Fibroblast of skin of right quadriceps (primary cell): Measurements from ENCODE around the gene SP6.

ENCODE experiments used
- DNase-seq: peaks from one replicate; pipeline ENCODE4 v3.0.0-alpha.2; 2013

SP6 gene

DNA sequence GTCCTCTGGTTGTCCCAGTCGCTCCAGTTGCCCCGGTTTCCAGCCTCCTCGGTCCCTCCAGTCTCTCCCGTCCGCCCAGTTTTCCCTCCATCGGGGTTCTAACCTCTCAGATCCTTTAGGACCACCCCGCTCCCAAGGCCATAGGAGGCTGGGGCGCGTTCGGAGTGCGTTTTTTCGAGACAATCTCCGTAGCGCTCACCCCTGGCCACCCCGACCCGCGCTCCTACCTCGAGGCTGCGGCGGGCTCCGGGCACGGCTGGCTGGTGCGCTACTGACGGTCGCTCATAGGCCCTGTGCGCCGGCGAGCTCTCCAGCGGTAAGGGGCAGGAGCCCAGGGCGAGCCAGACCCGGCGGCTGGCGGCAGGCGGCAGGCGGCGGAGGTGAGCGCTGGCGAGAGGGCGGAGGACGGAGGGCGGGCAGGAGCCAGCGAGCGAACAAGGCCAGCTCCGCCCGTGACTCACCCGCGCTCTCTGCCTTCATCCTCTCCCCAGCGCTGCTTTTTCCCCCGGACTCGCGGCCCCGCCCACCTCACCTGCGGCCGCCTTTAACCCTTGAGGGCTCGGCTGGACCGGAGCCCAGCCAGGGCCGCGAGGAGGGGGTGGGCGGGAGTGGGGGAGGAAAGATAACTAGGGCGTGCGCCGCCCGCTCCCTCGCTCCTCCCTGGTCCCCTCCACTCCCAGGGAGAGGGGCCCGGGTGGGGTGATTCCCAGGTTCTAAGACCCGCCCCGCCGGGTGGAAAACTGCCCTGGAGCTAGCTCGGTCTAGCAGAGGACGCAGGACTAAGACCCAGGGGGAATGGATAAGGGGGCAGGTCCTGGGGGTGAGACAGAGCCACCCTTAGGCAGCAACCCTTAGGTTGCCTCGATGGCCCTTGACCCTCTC is at the start of gene SP6:
TSS of gene SP6 (minus strand) at position 472 of the 882 bp plus-strand sequence. CDS start 2,734 bp downstream, outside the sequence.
- DNase-seq = peak; percentile 38

DNA sequence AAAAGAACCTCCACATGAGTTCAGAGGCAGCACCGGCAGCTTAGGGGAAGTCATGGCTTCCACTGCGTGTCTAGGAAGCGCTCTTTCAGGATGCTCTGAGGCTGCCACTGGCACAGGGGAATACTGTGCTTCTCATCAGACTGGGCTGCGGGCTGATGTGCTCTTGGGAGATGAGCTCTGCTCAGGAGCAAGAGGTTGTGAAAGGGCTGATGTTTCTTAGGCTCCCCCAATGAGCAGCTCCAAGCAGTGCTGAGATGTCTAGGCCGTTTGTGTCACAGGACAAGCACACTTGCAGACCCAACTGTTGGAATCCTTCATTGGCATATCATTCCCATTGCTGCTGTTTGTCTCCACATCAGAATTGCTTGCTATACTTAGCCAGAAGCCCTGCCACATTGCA is 48.7 kb upstream of the SP6 start:
- no peak for DNase-seq

DNA sequence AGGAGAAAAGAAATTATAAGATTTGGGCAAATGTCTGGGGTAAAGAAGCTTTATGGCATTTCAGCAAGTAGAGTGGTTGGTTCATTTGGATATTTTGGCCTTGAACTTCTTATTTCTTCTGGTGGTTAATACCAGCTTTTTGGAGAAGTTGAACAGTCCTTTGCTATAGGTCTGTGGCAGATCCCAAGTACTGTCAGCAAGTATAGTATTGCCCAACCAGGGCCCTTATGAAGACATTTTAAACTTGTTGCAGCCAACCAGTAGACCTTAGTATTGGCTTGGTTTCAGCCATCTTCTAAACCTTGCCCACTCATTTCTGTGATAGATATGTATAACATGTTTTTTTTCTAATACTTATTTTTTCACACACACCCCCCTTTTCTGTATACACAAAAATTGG is 47.3 kb upstream of the SP6 start:
- DNase-seq = no peak

DNA sequence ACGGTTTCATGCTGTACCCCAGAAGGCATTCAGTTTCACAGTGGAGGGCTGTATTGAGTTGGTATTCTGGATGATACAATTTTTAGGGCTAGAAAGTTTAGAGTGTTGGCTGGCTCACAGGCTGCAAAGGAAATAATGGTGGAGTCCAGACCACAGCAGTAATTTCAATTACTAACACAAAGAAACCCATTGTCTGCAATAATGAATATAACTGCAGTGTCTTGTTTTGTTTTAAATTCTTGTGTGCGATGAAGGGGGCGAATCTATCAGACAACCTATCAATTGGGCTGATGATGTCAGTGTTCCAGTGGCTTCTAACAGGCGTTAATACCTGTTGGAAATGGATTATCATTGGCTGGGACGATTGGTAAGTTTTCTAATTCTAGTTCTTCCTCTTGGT is 46.6 kb upstream of the SP6 start:
- no peak for DNase-seq

DNA sequence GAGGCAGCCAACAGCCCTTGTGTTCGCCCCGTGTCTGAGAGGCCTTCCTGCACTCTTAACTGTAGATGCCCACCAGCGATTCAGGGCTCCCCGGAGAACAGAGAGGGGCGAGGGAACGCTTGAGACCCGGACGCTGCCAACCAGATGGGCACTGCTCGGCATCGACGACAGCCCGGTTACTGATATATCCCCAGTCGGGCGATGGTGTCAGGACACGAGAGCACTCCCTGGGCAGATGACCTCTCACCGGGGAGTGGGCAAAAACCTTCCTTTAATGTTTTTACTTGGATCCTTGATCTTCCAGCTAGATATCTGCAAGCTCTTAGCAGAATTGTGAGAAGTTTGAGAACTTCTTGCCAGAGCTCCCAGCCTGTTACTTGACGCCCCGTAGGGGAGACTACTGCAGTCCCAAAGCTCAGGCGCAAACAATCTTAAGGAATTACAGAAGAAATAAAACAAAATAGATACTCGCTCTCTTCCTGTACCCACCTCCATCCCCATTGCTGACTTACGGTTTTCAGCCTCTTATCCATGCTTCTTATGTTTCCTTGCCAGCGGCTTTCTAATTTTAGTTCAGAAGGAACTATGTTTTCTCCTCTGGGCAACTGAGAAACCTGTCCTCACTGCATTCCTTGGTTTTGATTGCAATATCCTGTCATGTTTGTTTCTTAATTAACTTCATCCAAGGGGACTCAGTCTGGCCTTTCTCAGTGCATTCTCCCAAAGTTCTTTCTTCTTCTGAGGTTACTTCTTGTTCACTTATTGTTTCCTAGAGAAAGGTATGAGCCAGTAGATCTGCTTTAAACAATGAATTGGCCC is 45.9 kb upstream of the SP6 start:
- no peak for DNase-seq

DNA sequence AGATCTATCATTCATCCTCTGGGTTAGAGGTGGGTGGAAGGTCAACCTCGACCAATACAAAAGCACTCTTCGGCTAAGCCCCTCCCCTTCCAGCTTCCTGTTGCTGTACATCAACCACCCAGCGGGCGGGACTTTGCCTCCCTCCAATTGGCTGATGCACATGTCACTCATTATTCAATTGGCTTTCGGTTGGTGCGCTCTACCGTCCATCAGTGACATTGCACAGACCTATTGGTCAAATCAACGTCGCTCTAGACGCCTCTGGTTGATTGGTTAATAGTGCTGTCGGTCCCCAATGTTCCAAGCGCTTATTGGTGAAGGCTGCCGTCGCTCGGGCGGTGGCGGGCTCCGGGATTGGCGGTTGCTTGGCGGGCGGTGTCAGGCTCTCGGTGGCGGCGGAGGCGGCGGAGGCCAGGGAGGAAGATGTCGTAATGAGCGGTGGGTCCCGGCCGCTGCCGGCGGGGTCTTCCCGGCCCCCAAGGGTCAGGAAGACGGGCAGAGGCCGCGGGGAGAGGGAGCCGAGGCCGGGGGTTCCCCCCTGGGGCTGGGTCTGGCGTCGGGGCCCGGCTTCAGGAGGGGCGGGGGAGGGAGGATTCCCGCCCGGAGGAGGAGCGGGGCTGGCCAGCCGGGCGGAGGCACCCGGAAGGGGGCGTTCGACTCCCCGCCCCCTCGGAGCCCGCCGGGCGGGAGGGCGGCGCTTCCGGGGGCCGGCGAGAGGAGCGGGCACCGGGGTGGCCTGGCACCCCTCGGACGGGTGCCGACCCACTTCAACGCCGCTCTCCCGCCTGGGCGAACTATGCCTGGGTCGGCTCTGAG is 45.1 kb upstream of the SP6 start, which contains the start of gene SP2:
TSS of gene SP2 (plus strand) at position 381 of the 816 bp plus-strand sequence. CDS start at position 432, 51 bp downstream.
- DNase-seq = peak; percentile 100

DNA sequence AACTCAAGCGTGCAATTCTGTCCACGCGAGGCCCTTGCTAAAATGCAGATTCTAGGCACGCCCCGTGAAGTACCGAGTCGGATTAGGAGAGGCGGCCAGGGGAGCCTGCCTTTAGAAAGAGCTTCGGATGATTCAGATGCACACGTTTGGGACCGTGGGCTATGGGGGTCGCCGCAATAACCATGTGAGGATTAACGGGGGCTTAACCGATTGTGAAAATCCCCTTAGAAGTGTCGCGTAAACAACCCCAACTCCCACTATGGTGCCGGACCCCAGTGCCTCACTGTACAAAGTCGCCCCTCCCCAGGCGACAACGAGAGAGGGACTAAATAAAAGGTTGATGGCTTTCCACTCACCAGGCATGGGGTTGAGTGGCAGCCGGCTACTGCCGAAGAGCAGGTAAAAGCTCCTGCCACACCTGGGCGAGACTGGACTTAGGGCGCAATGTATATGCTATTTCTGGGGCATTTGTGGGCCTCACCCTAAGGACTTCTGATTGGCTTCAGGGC is 44.4 kb upstream of the SP6 start:
- DNase-seq = no peak

DNA sequence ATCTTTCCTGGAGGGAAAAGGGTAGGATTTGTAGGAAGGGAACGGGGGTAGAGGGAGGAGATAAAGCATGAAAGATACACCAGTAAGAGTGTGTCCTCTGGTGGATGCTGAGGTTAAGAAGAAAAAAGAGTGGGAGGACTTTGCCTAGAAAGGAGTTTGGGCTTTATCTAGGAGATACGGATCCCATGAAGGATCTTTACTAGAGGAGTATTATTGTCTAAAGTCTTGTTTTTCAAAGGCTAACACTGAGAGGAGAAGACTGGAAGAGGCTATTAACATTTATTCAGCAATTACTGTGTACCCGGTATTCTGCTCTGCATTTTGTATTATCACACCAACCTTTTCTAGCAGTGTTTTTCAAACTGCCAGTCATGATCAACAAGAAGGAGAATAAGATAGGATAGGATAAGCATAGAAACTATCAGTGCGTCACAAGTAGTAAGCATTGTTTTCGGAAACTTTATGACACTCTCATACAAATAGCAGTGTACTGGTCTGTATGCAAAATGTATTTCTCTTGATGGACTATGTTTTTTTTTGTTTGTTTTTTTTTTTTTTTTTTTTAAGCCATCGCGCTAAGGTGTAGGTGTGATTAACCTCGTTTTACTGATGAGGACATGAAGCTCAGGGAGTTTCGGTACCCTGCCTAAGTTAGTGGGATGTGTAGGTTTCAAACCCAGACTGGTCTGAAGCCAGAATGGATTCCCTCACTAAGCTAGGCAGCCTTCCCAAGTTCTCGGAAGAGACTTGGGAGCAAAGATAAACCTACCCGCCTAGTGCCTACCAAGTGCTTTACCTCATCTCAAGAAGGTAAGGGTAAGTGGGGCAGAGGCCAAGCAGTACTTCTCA is 43.8 kb upstream of the SP6 start:
- DNase-seq = no peak

DNA sequence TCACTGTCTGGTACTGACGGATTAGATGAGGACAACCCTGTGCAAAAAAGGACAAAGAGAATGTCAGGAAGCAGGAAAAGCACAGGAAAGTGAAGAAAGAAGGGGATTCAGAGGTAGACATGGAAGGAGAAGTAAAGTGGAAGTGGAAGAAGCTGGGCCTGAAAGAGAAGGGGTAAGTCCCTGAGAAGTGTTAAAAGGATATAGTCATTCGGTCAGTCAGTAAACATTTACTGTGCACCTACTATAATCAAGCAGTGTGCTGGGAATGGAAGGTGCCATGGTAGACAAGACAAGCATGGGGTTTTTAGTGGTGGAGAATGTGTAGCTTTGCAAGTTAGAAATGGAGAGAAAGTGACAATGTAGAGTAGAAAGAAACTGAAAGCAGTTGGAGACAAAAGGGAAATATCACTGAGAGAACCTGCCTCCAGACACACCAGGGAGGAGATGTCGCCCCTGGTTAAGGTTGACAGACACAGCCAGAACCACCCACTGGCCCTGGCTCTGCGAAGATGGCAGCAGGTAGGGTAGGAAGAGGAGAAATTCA is 40.7 kb upstream of the SP6 start:
- no peak for DNase-seq

DNA sequence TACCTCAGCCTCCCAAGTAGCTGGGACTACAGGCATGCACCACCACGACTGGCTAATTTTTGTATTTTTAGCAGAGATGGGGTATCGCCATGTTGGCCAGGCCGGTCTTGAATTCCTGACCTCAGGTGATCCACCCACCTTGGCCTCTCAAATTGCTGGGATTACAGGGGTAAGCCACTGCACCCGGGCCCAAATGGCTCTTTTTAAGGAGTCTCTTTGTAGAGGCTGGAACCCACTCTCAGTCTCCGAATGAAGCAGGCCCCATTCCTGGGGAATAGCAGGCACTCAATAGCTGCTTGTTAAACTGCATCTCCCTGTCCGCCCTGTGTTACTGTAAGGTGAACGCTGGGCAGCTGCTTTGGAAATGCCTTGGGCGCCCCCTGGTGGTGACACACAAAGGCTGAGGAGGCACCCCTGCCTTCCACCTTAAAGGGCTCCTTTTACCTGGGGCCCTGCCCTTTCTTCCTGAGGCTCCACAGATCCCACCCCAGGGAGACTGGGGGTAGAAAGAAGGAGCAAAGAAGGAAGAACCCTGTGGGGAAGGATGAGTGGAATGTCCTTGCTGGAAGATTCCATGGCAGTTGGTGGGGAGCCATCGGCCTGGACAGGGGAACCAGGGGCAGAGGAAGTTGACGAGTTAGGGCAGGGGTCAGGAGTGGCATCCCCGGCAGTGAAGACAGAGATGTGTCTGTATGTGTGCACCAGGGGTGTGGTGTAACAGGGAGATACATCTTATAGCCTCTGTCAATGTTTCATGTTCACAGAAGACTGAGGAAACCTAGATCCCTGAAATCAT is 39.0 kb upstream of the SP6 start:
- peak; percentile 71 for DNase-seq

DNA sequence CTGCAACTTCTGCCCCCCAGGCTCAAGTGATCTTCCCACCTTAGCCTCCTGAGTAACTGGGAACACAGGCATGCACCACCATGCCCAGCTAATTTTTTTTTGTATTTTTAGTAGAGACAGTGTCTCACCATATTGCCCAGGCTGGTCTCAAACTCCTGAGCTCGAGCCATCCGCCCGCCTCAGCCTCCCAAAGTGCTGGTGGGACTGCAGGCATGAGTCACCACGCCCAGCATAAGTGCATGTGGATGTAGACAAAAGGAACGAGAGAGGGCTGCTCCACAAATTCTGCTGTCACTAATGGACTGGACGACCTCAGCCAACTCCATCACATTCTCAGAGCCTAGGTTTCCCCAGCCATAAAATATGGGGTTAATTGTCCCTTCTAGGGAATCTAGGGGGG is 37.3 kb upstream of the SP6 start:
- DNase-seq = no peak

DNA sequence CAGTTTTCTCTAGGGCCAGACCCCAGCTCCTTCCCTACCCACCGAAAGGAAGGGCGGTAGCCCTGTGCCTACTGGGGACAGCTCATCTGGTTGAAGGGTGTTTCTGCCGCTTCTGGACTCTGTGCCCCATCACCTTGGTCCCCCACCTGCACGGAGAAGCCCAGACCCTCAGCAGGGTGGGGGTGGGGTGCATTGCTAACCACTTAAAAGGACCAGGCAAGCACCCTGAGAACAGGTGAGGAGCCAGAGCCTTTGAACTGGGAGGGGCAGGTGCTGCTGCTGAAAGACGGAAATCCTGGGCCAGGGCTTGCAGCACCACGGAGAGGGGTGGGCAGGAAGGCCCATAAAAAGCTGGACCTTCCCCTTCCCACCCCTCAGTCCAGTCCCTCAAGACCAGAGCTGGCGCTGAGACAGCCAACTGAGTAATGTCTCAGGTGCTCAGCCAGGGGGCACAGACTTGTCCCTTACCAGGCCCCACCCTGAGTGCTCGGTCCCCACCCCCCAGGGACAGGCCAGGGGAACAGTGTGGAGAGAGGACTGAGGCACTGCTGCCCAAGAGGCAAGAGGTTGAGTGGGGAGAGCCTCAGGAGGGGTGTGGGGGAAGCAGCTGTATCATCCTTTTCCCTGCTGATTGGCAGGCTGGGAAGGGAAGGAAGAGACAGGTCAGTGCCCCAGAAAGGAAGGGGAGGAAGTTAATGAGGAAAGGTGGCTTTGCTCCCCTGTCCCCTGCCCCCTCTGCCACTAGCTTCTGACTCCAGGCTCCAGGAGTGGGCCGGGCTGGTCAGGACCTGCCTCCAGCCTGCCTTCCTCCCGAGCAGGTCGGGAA is 34.2 kb upstream of the SP6 start:
- no peak for DNase-seq

DNA sequence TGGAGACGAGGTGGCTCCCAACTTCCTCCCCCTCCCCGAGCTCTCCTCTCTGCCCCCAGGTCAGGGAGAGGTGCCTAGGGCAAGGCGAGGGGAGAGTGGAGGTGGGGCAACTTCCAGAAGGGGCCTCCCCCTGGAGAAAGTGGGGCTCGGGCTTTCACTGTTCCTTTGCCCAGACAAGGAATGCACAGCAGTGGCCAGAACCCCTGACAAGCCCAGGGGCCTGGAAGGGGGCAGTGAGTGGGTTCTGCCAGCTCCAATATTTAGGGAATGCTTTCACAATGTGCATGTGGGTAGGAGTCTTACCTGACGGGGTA is 33.4 kb upstream of the SP6 start:
- DNase-seq = no peak

DNA sequence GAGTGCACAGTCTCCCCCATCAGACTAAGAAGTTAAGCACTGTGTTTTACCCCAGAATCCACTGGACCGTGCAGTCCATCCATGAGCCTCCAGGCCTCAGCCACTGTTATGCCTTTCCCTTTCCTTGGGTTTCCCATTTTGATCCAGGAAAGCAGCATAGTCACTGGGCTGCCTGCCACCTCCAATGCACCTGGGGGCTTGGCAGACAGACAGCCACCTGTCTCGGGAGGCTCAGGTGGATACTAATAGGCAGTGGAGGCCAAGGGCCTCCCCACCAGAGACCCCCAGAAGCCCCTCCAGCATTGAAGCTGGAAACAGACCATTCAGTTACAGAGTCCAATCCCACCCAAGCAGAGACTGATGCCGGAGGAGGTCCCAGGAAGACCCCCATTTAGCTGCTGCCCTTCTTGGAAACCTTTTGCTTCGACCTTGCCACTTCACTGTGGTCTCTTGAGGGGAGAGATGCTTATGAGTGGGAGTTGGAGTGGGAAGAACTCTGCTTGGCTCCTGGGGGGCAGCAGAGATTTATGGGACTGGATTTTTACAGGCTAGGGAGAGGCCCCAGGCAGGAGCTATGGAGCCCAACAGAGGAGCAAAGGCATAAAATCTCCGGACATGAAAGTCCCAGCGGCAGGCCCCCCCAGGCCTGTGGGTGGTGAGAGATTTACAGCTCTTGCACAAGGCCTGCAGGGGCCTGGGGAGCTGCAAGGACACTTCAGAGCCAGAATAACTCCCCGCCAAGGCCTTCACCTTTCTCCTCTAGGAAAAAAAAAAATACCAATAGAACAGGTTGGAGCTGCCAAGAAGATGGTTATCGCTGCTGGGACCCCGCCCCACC is 32.8 kb upstream of the SP6 start:
- peak; percentile 40 for DNase-seq

DNA sequence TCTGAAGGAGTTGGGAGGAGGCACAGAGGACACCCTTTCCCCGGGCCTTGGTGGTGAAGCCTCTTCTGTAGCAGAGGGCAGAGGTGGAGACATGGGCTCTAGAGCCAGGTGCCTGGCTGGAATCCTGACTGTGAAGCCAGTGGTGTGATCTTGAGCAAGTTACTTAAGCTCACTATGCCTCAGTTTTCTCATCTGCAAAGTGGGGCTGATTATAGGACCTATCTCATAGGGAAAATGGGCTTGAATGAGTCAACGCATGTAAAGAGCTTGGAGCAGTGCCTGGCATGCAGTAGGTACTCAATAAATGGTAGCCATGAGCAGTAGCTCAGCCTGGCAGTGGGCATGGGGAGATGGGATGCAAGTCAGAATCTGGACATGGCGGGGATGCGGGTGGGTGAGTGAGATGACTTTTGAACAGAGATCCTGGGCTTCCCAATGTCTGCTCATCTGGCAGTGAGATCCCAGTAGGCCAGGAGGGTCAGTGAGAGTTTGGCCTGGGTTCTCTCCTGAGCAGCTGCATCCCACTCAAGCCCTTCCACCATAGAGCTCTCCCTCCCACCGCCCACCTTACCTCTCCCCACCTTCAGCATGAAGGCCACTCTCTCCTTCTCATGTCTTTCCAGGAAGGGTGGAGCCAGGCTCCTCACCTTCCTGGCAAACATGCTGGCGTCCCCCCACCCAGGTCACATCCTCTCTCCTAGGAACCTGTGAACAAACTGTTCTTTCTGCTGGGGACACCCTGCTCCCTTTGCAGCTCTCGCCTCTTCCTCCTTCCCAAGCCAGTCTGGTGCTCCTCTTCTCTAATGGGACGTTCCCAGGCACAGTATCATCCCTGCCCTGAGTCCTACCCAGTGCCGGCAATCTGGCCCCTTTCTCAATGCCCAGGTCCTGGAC is 32.0 kb upstream of the SP6 start:
- no peak for DNase-seq

DNA sequence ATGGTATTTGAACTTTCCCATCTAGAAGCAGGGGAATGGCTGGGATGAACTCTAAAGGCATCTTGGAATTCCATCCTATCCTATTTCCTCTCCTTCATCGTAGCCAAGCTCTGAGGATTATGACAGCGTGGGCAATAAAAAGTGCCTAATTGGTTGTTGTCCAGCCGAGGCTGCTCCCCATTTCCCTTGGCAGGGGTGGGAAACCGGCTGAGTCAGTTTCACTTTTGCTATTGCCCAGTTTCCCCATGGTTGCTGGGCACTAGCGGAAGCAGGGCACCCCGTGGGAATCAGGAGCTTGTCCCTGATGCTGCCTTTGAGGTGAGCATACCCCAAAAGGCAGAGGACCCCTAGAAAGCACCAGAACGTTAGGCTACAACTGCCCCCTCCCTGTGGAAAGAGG is 31.3 kb upstream of the SP6 start:
- peak; percentile 53 for DNase-seq

DNA sequence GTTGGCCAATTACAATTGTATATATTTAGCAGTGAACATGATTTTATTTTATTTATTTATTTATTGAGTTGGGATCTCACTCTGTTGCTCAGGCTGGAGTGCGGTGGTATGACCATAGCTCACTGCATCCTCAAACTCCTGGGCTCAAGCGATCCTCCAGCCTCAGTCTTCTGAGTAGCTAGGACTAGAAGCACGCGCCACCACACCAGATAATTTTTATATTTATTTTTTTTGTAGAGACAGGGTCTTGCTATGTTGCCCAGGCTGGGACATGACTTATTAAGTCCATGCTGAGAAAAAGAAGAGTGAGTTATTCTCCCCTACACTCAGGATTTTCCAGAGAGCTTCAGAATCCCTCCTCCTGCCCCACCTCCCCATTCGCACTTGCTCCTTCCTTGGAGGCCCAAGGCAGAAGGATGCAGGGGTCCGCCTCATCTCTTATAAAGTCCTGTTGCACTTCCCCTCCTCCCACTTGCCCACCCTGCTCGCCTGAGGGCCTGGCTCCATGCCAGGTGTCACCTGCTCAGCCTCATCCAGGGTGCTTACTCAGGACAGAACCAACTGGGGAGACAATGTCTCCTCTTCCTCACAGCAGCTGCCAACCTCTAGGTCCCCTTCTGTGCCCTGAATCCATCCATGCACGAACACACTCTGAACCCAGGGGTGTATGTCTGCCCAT is 29.0 kb upstream of the SP6 start:
- DNase-seq = no peak
